GM21447 (cell line): ENCODE results near the gene CXCR2.
A peak's percentile ranks its signal among the peaks of the same experiment; 100 is the strongest.
"Not testable (repeated sequence)": the region's sequence is repeated elsewhere in the genome, so short reads cannot be mapped to it uniquely, and the experiment has no call there.

Source experiments
- ATAC-seq: cut with Tn5 transposase; IDR thresholded peaks from one replicate; pipeline ENCODE4 v1.9.1; 2021; ENCODE audit not compliant: unreplicated experiment

CXCR2 gene

DNA sequence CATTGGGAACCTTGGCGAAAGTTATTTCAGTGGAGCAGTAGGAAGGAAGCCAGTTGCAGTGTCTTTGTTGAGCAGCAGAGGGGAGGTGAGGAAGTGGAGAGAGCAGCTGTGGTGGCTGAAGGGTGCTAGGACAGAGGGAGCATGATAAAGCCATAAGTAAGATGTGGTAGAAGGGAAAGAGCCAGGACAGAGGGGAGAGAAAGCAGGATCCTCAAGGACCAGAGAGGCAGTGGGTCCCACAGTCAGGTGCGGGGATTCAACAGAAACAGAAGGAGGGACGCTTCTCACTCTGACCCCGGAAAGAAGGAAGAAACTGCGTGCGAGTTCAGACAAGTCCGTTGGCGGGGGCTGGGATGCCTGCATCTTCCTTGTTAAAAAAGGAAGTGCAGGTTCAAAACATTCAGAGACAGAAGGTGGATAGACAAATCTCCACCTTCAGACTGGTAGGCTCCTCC, at the start of gene CXCR2:
TSS of gene CXCR2 (plus strand) at position 403 of the 455 bp plus-strand sequence. CDS start 8,774 bp downstream, outside the sequence.
- no peak for ATAC-seq

DNA sequence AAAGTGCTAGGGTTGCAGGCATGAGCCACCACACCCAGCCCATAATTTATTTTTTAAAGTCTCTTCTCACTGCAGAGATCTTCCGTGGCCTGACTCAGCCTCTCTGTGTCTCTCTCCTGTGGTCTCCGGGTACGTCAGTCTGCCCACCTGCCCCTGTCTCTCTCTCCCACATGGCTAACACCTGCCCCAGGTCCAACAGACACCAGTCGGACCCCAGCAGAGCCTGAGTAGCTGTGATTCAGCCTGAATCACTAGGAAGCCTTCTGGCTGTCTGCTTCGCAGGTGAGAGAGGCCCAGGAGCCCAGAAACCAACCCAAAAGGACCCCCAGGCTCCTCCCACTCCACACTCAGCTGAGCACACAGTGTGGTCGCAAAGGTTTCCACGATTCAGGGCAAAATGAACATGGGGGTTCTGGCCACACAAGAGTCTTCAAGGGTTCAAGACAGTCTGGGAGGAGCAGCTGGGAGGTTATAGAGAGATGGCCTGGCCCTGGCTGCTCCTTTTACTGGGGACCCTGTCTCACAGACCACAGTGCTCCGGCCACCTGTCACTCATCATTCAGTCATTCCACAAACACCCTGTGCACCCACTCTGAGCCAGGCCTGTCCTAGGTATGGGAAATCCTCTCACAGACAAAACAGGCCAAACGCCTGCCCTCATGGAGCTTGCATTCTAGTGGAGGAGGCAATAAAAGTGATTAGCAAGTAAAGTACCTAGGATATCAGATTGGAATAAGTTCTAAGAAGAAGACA, 48.2 kb upstream of the CXCR2 start:
- no peak for ATAC-seq

DNA sequence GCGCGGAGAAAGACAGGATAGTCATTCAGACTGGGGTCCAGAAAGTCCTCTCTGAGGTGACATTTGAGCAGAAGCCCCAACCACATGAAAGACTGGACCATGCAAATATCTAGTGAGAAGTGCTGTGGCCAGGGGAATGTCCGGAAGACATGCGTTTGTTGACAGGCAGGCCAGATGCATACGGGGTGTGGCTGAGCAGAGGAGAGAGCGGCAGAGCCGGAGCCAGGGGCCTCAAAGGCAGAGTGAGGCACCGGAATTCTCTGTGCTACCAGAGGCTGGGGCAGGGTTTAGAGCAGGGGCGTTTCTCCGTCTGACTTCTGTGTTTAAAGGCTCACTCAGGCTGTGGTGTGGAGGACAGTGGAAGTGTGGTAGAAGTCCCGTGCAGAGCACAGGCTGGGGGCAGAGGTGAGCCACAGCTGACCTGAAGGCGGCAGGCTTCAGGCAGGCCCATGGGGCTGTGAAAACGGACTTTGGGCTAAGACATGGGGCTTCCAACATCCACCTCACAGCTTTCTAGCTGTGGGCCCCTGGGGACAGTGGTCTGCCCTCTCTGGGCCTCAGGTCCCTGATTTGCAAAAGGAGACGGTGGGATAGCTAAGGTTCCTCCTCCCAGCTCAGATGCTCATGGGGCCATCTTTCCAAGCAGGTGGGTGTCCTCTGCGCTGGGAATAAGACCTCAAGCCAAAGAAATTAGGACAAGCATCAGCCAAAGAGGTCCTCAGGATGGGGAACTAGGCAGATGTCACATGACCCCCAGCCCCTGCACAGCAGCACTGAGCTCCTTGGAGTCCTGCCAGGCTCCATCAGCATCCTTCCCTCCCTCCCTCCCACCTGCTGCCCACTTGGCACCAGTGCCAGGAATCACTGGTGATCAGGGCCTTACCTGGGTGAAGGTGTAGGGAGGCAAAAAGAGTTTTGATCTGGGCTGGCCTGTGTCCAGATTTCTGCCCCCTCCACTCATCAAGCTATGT, 45.6 kb upstream of the CXCR2 start:
- no peak for ATAC-seq

DNA sequence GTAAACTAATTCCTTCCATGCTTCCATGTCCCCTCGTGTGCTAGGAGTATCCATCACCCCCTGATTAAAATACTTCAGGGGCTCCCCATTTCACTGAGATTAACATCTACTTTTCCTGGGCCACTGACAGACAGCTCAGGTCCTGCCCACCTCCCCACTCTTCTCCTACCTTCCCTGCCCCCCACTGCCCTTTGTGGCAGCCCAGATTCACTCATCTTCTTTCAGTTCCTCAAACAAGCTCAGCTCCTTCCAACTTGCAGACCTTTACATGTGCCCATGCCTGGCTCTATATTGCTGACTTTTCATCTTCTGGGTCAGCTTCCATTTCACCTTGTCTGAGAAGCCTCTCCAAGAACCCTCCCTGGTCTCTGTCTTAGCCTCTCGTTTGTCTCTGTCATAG, 44.8 kb upstream of the CXCR2 start:
- ATAC-seq: peak; percentile 96

DNA sequence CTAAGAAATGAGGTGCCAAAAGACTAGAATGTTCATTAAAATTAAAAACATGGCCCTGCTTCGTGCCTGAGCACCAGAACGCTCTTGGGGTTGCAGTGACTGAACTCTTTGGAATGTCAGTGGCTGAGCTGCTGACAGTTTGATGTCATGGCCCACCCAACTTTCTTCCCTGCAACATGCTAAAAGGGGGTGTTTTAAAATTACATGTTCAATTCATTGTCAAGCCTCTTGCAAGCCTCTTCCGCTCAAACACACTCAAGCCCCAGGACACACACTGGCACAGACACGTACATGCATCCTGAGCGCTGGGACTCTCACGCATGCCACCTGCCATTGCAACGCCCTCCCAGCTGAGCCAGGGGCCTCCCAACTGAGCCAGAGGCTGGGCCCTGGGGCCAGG, 44.1 kb upstream of the CXCR2 start:
- ATAC-seq: no peak

DNA sequence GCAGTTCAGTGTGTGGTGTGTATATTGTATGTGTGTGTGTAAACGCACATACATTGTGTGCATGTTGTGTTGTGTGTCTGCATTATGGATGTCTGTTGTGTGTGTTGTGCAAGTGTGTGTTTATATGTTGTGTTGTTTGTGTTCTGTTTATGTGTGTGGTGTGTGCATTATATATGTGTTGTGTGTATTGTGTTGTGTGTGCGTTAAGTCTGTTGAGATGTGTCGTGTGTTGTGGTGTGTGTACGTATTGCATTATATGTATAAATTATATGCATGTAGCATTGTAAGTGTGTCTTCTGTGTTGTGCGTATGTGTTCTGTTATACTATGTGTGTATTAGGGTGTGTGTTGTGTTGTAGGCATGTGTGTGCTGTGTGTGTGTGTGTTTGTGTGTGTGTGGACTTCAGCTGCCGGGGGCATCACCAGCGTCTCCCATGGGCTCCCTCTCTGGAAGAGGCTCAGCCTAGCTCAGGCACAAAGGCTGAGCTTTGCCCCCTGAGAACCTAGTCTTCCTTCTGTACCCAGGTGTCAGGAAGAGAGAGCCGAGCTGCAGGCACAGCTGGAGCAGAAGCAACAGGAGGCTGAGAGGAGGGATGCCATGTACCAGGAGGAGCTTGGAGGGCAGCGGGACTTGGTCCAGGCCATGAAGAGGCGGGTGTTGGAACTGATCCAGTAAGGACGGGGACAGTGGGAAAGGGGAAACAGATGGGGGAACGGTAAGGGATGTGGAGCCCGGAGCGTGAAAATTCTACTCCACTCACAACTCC, 43.1 kb upstream of the CXCR2 start:
- ATAC-seq: no peak

DNA sequence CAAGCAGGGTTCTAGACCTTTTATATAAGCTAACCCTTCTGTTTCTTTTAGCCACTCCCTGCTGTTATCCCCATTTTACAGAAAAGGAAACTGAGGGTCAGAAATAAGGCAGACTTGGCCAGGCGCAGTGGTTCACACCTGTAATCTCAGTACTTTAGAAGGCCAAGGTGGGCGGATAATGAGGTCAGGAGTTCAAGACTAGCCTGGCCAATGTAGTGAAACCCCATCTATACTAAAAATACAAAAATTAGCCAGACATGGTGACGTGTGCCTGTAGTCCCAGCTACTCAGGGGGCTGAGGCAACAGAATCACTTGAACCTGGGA, 42.5 kb upstream of the CXCR2 start:
- no peak for ATAC-seq

DNA sequence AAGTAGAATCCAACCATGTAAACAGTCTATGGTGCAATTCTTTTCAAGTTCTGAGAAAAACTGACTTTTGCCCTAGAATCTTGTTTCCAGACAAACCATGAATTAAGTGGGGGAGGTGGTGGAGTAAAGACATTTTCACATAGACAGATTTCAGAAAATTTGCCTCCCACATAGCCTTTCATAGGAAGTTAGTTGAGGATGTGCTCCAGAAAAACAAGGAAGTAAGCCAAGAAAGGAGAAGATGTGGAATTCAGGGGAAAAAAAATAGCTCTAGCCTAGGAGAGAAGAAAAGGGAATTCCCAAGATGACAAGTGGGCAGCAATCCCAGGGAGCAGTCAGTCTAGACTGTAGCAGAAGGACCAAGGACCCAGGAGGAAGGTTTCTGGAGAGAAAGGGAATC, 39.4 kb upstream of the CXCR2 start:
- ATAC-seq: no peak

DNA sequence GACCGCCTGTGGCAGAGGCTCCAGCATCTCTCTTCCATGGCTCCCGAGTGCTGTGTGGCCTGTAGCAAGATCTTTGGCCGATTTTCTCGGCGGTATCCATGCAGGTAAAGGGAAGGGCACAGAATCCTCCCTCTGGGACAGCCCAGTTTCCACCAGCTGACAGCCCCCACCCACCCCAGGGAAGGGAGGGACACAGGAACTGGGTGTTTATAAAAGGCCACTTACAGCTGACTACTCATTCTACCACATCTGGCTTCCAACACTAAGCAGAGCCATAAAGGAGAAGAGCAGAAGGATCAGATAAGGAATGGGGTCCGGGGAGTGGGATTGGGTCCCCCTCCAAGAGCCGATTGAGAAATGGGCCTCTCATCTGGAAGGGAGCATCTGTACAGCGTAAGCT, 36.6 kb upstream of the CXCR2 start:
- no peak for ATAC-seq

DNA sequence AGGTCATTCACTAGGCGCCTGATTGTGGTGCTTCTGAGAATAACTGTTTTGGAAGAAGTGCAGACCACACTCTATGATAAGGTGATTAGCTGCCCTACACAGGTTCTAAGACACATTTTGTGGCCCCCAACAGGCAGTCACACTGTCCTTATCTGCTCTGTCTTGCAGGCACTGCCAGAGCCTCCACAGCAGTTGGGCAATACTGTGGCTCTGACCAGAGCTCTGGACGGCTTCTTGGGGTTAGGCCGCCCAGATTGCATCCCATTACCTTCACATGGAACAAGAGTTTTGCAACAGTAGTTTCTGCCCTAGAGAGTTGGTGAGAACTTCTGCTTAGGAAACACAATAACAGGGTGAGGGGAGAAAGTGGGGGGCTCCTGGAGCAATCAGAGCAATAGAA, 34.1 kb upstream of the CXCR2 start:
- no peak for ATAC-seq

DNA sequence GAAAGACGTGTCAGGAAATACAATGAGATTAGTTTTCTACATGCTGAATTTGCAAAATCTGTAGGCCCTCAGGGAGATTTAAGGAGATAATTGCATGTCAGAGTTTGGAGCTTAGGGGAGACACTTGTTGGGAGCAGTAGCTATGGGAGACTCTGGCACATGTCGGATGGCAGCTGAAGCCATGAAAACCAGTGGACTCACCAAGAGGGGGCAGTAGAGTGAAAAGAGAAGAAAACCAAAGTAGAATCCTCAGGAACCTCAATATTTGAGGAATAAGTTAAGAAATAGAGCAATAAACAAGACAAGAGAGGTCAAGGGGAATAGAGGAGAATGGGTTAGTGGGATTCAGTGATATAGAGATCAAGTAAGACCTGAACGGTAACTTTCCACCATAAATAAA, 31.9 kb upstream of the CXCR2 start:
- no peak for ATAC-seq

DNA sequence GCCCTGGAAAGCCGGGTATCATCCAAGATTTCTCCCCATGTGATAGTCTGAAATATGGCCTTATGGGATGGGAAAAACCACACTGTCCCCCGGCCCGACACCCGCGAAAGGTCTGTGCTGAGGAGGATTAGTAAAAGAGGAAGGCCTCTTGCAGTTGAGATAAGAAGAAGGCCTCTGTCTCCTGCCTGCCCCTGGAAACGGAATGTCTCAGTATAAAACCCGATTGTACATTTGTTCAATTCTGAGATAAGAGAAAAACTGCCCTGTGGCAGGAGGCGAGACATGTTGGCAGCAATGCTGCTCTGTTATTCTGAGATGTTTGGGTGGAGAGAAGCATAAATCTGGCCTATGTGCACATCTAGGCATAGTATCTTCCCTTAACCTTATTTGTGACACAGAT, 30.0 kb upstream of the CXCR2 start:
- ATAC-seq: no peak

DNA sequence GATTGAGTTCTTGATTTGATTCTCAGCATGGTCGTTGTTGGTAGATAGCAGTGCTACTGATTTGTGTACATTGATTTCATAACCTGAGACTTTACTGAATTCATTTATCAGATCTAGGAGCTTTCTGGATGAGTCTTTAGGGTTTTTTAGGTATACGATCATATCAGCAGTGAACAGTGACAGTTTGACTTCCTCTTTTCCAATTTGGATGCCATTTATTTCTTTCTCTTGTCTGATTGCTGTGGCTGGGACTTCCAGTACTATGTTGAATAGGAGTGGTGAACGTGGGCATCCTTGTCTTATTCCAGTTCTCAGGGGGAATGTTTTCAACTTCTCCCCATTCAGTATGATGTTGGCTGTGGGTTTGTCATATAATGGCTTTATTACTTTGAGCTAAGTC, 27.9 kb upstream of the CXCR2 start:
- ATAC-seq: no peak

DNA sequence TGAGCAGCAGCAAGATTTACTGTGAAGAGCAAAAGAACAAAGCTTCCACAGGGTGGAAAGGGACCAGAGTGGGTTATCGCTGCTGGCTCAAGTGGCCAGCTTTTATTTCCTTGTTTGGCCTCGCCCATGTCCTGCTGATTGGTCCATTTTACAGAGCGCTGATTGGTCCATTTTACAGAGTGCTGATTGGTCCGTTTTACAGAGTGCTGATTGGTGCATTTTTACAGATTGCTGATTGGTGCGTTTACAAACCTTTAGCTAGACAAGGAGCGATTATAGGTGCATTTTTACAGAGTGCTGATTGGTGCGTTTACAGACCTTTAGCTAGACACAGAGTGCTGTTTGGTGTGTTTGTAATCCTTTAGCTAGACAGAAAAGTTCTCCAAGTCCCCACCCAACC, 17.0 kb upstream of the CXCR2 start:
- ATAC-seq: not testable (repeated sequence)

DNA sequence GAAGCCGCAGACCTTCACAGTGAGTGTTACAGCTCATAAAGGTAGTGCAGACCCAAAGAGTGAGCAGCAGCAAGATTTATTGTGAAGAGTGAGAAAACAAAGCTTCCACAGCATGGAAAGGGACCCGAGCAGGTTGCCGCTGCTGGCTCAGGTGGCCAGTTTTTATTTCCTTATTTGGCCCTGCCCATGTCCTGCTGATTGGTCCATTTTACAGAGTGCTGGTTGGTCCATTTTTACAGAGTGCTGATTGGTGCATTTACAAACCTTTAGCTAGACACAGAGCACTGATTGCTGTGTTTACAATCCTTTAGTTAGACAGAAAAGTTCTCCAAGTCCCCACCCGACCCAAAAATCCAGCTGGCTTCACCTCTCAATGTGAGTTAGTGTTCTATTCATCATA, 4.0 kb upstream of the CXCR2 start:
- ATAC-seq: not testable (repeated sequence)

DNA sequence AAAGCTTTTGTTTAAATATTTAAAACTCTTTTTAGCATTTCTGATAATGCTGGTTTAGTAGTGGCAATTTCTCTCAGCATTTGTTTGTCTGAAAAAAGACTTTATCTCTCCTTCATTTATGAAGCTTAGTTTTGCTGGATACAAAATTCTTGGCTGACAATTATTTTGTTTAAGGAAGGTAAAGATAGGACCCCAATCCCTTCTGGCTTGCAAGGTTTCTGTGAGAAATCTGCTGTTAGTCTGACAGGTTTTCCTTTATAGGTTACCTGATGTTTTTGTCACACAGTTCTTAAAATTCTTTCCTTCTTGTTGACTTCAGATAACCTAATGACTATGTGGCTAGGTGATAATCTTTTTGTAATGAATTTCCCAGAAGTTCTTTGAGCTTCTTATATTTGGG, 3.5 kb upstream of the CXCR2 start:
- not testable (repeated sequence) for ATAC-seq

DNA sequence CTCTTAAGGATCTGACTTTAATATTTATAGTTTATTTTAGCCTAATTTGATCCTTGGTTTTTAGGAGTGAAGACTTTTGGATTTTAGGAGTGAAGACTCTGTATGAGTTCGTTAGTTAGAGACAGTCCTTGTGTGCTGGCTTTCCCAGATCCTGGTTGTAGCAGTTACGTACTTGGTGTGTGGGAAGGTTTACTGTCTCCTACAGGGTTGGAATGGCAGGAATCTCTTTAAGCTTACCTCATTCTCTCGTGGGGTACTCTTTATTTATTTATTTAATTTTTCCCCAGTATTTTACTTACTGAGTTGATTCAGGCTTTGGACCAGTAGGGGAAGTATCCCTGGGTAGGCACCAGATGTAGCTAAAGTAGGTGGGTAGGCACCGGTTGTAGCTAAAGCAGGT, 1.8 kb upstream of the CXCR2 start:
- ATAC-seq: no peak

DNA sequence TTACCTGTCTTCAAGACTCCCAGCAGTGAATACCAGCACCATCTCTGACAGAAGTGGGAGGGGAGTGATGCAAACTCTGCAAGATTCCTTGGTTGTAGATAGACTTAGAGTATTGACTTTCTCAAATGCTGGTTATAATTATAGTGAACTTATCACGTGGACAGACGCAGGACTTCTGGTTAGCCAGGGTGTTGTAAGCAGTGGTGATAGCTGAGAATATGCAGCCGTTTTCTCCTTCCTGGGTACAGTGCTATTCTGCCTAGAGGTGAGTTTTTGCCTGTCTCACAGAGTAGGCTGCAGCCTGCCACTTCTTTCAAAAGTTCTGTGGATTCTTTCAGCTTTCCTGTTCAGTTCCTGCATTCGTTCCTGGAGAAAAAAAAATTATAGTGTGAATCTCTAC, 733 bp upstream of the CXCR2 start:
- ATAC-seq: no peak

DNA sequence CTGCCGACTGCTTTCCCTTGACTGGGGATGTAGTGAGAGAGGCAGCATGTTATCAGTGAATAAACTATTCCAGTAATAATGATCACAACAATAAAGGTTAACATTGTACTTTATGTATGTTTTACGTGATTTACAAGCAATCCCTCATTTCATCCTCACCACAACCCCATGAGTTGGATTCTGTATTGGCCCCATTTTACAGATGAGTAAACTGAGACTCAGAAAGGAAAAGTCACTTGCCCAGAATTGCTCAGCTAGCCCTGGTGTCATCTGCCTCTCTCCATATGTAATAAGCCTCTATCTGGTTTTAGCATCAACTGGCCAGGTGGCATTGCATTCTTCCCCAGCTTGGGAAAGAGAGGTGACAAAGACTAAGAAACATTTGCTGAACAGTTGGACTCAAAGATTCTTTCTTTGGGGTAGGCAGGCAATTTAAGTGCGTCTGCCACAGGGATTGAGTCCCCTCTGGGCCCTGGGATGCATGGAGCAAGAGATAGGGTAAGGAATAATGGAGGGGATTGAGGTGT, 2.2 kb downstream of the CXCR2 start:
- ATAC-seq: no peak

DNA sequence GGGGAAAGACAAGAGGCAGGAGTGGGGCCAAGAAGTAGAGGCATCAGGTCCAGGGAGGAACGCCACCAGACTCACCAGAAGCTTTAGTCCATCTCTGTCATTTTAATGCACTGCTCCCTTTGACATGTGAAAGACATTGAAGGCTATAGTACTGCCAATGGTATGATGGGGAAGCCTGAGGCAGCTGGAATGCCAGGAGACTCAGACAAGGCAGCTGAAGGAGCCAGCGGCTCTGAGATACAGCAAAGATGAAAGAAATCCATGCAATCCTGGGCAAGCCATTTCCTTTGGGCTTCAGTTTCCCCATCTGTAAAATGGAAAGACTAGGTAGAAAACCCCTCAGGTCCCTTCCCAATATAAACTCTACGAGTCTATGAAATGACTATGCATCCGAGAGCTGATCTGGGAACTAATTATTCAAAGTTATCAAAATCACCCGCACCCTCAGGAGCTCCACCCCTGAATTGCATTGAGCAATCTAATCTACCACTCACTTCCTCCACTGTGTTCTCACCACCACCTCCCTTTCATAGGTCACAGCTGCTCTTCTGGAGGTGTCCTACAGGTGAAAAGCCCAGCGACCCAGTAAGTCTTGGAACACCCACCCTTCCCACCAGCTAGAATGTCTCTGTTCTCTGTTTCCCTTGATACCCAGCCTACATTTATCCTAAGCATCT, 3.1 kb downstream of the CXCR2 start:
- no peak for ATAC-seq
